Activated CD4-positive, alpha-beta T cell treated with anti-CD3 and anti-CD28 coated beads for 4 hours (primary cell): ENCODE data around the gene ZFYVE28.
"Not testable (repeated sequence)": the region's sequence is repeated elsewhere in the genome, so short reads cannot be mapped to it uniquely, and the experiment has no call there.

Experiments
- DNase-seq, 2 donors: peaks; one replicate each; pipeline ENCODE4 v3.0.0-alpha.2; 2020

The ZFYVE28 gene

GRCh38 chr4:2283199-2283711 lies 135.2 kb downstream of the ZFYVE28 start:
- no peak for DNase-seq

DNA sequence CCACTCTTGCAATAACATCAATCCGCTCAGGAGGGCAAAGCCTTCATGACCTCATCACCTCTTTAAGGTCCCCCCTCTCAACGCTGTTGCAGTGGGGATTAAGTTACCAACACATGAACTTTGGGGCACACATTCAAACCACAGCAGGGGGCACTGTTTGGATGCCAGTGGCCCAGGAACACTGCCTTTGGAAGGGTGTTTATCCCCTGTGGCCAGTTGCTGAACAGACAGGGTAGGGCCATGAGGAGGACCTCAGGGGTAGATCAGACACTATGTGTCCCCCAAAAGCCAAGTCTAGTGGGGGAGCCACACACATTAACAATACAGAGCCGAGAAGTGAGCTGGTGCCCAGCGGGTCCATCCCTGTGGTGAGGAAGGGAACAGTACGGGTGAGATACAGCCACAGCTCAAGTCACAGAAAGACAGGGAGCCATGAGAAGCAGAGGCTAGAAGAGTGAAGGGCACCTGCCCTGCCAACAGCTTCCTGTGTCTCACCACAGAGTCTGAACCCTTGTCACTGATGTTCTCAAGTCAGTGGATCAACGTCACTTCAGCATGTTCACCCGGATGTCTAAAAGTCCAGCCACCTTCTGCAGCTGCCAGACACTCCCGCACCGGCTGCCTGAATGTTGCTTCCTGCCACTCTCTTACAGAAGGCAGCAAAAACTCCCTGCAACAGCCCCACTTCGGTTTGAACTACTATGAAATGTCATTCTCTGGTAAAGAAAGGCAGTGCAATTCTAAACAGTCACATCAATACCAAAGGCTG lies 136.7 kb downstream of the ZFYVE28 start:
- DNase-seq, result peak; percentile 70 to 71

- no peak for DNase-seq
These were observed 137.7 kb downstream of the ZFYVE28 start for GRCh38 chr4:2280531-2281300.

GRCh38 chr4:2277956-2278355 lies 140.5 kb downstream of the ZFYVE28 start:
- no peak for DNase-seq

DNA sequence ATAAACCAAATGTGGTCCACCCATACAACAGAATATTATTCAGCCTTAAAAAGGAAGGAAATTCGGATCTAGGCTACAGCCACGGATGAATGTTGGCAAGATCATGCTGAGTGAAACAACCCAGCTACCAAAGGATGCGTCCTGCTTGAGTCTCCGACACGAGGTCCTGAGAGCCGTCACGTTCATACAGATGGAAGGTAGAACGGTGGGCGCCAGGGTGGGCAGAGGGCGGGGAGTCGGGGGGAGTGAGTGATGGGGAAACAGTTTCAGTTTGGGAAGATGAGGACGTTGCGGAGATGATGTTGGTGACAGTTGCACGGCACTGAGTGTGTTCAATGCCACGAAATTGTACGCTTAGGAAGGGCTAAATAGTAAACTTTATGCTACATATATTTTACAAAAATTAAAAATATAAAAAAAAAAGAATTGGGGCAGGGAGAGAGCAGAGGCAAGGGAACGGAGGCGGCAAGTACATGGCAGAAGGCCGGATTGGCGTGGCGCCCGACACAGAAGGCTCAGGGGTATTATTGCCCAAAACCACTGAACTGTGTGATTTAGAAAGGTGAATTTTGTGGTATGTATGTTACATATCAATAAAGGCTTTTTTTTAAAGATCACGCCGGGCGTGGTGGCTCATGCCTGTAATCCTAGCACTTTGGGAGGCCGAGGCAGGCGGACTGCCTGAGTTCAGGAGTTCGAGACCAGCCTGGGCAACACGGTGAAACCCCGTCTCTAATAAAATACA lies 141.7 kb downstream of the ZFYVE28 start:
- no peak for DNase-seq

GRCh38 chr4:2275546-2276251 lies 142.7 kb downstream of the ZFYVE28 start:
- DNase-seq, result no peak

GRCh38 chr4:2275044-2275397 lies 143.4 kb downstream of the ZFYVE28 start:
- DNase-seq, result not testable (repeated sequence)

DNA sequence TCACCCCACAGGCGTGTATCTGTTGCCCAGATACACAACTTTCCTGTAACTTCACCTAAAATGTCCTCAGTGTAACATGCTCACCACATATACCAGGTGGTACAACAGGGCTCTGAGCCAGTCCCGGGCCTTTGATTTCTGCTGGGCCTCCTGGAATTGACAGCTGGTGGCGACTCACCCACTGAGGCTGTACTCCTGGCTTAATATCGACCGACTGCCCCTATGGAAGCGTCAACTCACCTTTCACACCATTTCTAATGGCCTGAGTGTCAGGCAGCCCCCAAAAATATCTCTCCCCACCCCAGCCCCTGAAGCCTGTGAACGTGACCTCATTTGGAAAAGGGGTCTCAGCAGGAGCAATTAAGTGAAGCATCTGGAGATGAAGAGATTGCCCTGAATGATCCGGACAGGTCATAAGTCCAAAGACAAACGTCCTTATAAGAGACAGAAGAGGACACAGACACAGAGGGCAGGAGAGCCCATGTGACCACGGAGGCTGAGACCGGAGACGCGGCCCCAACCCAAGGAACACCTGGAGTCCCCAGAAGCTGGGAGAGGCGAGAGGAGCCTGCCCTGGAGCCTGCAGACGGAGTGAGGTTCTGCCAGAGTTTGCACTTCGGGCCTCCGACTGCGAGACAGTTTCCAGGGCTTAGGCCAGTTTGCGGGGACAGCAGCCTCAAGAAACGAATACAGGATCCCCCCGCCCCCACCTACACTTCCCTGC lies 144.0 kb downstream of the ZFYVE28 start:
- DNase-seq, result no peak

DNA sequence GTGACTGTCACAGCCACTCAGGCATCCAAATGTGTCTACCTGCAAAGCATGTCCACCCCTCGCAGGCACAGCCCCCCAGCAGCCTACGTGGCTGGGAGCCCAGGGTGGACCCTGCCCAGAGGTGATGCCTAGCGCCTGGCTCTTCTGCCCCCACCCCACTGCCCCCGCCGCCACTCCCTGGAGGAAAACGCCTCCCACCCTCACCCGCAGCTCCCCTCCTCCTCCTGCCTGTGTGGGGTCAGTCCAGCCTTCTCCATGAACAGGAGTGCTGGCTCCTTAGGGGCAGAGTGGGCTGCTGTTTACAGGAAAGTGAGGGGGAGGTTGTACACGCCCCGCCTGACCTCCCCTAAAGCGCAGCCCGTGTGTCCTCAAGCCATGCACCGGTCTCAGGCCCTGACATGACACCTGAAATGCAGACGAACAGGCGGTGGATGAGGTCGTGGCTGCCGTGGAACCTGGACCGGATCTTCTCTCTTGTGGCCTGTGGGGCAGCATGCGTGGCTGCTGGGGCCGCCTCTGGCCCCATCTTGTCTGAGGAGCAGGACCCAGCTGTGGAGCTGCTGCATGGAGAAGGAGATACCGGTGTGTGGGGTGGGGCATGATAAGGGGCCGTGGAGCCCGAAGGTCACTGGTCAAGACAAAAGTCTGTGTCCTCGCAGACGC lies 144.7 kb downstream of the ZFYVE28 start:
- DNase-seq, result no peak

DNA sequence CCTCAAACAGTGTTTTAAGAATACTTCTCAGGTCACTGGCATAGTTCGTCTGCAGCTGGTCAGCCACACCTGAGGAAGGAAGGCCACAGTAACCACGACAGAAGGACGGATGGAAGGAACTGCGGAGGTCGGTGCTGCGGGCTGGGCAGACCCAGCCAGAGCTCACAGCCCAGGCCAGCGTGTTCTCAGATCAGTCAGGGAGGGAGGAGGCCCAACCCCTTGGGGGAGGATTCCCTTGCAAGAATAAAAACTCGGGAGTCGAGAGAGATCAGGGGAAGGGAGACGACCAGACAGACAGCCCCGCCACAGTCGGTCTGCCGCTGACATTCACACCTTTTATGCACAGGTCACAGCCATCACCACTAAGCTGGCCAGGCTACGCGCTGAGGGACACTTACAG lies 145.2 kb downstream of the ZFYVE28 start:
- no peak for DNase-seq

- no peak for DNase-seq
These were observed 145.7 kb downstream of the ZFYVE28 start for GRCh38 chr4:2272828-2273120.

DNA sequence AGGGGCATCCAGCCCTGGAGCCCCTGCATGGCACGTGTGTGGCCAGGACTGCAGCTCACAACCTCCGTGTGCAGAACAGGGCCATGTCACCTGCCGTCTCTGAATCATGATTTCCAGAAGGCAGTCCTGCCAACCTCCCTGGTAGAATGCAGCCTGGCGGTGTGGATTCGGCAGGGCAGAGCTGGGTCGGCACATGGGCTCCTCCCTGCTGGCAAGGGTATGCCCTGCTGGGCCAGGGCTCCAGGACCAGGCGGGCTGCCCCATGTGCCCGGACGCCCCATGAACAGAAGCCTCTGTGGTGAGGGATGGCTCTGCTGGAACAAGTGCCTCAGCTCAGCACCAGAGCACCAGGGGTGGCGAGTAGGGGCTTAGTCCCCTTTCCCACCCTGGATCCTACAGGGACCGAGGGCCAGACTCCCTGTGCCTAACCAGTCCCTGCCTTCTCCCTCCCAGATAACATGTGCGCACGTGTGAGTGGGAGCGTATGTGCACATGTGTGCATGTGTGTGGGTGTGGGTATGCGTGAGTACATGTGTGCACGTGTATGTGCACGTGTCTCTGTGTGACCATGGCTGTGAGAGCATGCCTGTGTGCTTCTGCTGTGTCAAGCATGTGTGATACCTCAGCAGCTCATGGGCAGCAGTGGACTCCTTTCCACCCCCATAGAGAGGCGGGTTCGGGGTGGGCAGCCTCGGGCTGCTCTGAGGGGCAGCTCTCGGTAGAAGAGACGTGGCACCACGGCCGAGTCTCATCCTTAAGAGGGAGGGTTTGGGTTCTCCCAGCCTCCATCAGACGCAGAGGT lies 146.2 kb downstream of the ZFYVE28 start:
- DNase-seq, result no peak

- no peak for DNase-seq
These were observed 147.0 kb downstream of the ZFYVE28 start for GRCh38 chr4:2271279-2272025.

DNA sequence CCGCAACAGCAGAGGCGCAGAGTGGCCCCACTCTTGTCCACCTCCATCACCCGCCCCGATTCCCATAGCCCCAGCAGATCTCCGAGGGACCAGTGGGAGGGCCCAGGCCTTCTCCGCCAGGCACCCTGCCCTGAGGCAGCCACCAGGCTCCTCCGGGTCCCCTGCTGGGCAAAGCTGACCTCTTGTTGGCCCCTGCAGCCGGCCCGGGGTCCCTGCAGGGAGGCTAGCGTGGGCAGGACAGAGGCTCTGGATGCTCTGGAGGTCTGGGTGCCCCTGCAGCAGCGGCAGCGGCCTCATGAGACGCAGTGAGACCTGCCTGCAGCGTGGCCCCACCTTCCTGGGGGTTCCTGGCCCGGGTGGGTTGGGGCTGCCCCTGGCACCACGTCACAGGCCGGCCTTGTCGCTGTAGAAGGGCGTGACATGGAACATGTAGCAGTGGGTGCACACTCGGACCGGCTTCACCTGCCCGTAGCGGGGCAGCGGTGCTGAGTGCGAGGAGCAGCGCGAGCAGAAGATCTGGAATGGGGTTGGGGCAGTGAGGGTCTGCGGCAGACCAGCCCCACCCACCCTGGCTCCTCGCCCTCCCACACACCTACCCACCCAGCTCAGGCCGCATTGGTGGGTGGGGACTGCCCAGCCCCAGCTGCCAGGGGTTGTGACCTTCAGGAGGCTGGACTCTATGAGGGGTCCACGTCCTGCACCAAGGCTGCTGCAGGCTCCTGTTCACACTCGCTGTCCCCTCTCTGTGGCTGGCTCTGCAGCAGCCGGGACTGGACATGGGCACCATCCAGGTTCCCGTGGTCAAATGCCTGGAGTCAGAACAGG lies 147.9 kb downstream of the ZFYVE28 start:
- no peak for DNase-seq

- no peak for DNase-seq
These were observed 148.8 kb downstream of the ZFYVE28 start for GRCh38 chr4:2269618-2270163.

GRCh38 chr4:2269206-2269531 lies 149.3 kb downstream of the ZFYVE28 start:
- DNase-seq, result no peak

DNA sequence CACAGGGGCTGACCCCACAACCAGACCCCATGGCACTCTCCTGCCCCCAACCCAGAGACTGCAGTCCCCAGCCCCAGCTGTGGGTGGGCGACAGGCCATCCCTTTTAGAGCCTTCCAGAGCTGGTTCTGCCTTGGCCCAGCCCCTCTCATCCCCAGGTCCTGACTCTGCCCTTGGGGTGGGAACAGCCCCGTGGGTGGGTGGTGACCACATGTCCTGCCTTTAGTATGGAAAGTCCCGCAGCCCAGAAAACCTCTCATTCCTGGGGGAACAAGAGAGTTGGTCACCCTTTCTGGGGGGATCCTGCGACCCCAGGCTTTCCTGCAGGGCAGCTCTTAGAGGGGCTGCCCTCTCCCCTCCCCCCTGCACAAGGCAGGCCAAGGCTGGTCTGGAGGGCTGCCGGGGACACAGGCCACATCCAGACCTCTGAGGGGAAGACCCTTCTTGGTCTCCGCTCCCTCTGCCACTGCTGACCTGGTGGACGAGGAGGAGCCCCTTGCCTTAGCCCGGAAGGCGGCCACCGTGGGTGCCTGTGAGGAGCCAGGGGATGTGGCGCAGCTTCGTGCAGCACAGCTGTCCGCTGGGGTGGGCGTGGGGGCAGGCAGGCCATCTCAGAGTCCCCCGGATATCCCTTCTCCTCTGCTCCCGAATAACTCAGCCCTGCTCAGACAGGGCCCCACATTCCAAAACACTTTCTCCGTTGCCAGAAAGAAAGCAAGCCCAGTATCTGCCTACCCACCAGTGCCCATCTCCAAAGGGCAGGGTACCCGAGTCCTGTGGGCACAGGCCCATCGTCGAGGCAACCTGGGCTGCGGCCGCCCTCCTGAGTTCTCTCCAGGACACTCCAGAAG lies 149.9 kb downstream of the ZFYVE28 start:
- DNase-seq, result no peak

GRCh38 chr4:2267841-2268240 lies 150.6 kb downstream of the ZFYVE28 start:
- DNase-seq, result no peak
